Inferior parietal cortex (tissue), 1 donor: Measurements from ENCODE around the gene PXT1.
"Not testable (repeated sequence)": the region's sequence is repeated elsewhere in the genome, so short reads cannot be mapped to it uniquely, and the experiment has no call there.

Experiments
- DNase-seq: peaks from one replicate; pipeline ENCODE4 v3.0.0-alpha.2; 2016; ENCODE audit errors: extremely low spot score

The PXT1 gene

DNA sequence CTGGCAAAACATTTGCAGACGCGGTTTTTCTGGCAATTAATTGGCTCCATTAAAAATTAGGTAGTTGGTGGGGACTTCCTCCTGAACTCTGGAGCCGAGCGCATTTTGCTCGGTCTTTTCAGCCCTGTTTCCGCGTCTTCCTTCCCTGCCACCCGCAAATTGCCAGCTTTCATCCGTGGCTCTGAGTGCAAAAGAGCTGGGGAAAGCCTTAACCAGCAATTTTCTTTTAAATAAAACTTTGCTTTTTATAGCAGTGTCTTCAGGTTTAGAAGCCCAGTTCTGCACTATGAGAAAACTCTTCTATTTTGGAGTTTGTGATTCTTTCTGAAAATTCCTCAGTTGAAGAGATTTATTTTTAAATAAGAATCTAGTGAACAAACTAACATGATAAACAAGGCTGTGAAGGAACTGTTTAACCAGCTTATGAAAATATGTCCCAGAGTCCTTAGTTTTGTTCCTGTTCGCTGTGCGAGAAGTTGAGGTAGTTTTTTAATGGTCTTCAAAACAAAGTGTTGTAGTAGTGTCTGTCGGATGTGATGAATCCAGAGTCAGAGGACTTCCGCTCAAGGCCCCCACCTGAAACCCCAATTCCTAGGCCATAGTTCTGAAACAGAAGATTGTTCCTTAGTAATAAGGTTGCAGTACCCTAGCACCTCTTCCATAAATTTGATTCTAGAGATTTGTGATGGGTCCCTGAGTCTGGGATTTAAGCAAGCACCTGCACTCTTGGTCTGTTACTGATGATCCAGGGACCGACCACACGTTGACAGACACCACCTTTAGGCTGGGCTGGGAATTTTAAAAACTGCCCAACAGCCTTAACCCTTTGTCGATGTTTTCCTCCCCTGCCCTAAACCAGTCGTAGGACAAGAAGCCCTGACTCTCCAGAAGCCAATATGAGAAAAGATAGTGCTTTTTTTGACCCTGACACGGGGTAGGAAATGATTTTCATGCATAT, 1.1 kb upstream of the PXT1 start:
- DNase-seq: peak; percentile 49

DNA sequence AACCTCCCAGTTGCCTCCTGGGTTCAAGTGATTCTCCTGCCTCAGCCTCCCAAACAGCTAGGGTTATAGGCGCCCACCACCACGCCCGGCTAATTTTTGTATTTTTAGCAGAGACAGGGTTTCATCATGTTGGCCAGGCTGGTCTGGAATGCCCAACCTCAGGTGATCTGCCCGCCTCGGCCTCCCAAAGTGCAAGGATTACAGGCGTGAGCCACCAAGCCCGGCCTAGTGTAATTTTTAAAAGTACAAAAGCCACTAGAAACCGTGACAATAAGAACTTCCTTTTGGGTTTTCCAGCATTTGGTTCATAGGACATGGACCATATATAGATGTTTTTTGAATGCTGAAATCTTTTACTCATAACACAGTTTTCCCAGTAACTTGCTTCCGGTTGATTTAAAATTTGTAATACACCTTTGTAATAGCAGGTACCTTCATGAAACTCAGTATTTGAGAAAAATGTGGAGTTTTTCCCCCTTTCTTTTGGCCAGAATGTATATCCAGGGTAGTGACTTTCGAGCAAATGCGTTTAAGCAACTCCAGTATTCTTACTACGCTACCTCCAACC, 467 bp downstream of the PXT1 start:
- no peak for DNase-seq

GRCh38 chr6:36441307-36441894, 1.3 kb downstream of the PXT1 start:
- DNase-seq: peak; percentile 94

DNA sequence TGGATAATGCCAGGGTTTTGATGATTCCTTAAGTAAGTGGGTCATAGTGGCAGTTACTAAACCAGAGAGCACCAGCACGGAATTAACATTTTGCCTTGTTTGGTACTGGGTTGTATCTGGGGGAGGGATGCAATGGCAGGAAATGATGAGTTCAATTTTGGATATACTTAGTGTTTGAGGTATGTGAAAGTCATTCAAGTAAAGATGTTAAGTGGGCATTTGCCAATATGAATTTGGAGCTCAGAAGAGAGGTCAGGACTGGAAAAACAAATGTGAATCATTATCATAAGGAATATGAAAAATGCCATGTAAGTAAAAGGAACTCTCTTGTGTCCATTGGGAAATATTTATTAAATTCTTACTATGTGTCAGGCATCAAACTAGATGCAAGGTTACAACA, 6.2 kb downstream of the PXT1 start:
- DNase-seq: no peak

GRCh38 chr6:36432151-36432671, 10.4 kb downstream of the PXT1 start:
- DNase-seq: no peak

DNA sequence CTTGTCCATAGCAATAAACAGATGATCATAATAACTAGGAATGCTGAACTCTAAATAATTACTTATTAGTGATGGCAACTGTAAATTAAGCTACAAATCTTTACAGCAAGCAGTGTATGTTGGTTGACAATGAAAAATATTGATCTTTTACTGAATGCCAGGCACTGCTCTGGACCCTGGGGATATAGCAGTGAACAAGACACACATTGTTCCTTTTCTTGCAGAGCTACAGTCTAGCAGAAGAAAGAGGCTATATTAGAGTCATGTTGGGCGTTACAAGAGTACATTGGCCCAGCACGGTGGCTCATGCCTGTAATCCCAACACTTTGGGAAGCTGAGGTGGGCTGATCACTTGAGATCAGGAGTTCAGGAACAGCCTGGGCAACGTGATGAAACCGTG, 11.5 kb downstream of the PXT1 start:
- no peak for DNase-seq

DNA sequence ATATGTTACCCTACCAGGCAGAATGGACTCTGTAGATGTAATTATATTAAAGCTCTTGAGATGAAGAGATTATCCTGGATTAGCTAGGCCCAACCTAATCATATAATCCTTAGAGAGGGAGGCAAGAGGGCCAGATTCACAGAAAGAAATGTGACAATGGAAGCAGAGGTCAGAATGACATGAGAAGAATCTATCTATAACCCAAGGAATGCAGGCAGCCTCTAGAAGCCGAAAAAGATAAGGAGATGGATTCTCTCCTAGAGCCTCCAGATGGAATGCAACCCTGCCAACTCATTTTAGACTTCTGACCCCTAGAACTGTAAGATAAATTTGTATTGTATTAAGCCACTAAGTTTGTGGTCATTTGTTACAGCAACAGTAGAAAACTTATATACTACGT, 12.3 kb downstream of the PXT1 start:
- no peak for DNase-seq

DNA sequence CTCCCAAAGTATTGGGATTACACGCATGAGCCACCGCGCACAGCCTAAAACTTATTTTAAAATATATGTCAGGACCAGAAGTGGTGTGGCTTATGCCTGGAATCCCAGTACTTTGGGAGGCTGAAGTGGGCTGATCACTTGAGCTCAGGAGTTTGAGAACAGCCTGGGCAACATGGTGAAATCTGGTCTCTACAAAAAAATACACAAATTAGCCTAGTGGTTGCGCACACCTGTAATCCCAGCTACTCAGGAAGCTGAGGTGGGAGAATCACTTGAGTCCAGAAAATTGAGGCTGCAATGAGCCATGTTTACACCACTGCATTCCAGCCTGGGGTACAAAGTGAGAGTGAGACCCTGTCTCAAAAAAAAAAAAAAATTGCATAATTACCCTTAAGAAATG, 13.7 kb downstream of the PXT1 start:
- no peak for DNase-seq

DNA sequence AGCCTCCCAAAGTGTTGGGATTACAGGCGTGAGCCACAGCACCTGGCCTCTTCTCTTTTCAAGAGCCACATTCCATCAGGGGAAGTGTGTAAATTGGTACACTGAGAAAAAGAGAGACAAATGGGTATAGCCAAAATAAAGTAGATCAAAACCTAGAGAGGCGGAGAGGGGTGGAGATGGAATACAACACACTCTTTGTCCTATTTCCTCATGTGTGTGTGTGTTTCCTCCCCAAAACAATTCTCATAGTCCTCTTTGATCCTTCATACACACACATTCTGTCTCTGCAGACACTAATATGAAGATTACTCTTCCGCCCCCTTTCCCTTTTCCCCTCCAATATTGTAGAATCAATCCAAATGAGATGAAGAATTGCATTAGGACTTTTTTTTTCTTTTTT, 16.0 kb downstream of the PXT1 start:
- no peak for DNase-seq

GRCh38 chr6:36423101-36423824, 19.4 kb downstream of the PXT1 start:
- peak; percentile 98 for DNase-seq

DNA sequence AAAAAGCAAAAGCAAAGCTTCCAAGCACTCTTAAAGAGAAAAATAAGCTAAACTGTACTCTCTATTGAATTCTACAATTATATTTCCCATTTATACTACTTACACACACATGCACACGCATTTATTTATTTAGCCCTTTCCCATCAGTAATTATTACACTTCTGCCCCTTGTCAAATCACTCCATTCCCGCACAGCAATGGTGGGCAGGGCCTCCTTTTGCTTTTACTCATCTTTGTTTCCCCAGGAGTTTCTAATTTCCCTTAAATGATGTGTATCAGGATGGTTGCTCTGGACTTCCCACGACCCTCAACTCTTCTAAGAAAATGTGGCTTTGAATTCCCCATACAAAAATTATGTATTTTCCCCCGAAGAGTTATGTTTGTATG, 19.9 kb downstream of the PXT1 start:
- DNase-seq: no peak

GRCh38 chr6:36419310-36419709, 23.3 kb downstream of the PXT1 start:
- no peak for DNase-seq

DNA sequence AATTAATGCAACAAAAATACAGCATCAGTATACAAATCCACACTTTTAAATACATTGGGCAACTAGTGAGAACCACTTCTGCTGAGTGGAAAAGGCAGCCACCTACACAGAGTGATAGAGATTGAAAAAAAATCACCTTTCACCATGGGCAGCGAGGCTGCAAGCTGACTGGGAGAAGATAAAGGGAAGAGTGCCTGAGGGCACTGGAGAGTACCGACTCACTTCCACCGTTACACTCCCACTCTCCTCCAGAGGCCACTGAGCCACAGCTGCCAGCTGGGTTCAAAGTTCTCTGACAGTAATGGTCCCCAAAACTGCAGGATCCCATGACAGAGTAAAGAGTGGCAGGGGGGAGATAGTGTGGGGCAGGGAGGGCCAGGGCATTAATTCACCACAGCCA, 24.1 kb downstream of the PXT1 start:
- DNase-seq: no peak

GRCh38 chr6:36414481-36414880, 28.2 kb downstream of the PXT1 start:
- no peak for DNase-seq

- no peak for DNase-seq
These were observed 28.9 kb downstream of the PXT1 start for GRCh38 chr6:36413489-36414480.

GRCh38 chr6:36409718-36410117, 32.9 kb downstream of the PXT1 start:
- not testable (repeated sequence) for DNase-seq

- DNase-seq: no peak
These were observed 38.5 kb downstream of the PXT1 start for GRCh38 chr6:36404164-36404563.

GRCh38 chr6:36402481-36402880, 40.2 kb downstream of the PXT1 start:
- DNase-seq: no peak

GRCh38 chr6:36399970-36400369, 42.7 kb downstream of the PXT1 start:
- no peak for DNase-seq

DNA sequence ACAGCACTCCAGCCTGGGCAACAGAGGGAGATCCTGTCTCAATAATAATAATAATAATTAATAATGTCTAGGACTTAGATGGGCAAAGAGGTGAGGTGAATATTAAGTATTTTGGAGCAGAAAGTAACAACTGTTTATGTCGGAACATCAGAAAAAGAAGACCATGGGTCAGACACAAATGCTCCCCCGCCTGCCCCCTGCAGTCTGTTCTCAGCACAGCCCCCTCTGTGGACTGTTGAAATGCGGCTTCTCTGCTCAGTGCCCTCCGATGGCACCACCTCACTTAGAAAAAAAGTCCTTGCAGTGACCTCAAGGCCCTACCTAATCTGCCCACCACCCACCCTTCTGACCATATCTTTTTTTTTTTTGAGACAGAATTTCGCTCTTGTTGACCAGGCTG, 50.0 kb downstream of the PXT1 start:
- DNase-seq: no peak

DNA sequence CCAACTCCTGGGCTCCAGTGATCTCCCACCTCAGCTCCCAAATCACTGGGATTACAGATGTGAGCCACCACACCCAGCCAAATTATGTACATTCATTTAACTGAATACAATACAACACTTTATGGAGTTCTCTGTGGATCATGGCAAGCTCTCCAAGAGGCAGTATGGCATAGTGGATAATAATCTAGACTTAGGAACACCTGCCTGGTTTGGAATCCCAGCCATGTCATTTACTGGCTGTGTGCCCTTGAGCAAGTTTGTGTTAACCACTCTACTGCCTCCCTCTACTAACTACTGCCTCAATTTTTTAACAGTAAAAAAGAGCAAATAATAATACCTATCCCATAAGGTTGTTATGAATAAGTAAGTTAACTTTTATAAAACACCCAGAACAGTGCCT, 53.3 kb downstream of the PXT1 start:
- DNase-seq: no peak
